GM23248 (cell line): ENCODE measurements around the gene OGFRL1. TPM values are rescaled to one million over a fixed set of nuclear protein-coding genes. Genes with fewer than 3 reads are reported as not detected.

Experiments
- DNase-seq: peaks from one replicate; pipeline ENCODE4 v3.0.0-alpha.2; 2015
- H2AFZ ChIP-seq: fragments of 200-600 bp; sonication (generic); 2 replicates; pipeline ENCODE4 v1.6.1; 2016; ENCODE audit warnings: antibody characterized with exemption
- H3F3A ChIP-seq: fragments of 200-600 bp; sonication (generic); 2 replicates; pipeline ENCODE4 v1.6.1; 2016; ENCODE audit warnings: mild to moderate bottlenecking, antibody characterized with exemption, mixed run types; ENCODE audit not compliant: insufficient read depth
- H3K27ac ChIP-seq: fragments of 200-600 bp; sonication (generic); 2 replicates; pipeline ENCODE4 v1.5.1; 2016; ENCODE audit warnings: mild to moderate bottlenecking
- H3K27me3 ChIP-seq: fragments of 200-600 bp; sonication (generic); replicated peaks from 2 replicates; pipeline ENCODE4 v1.6.1; 2016; ENCODE audit warnings: mild to moderate bottlenecking; ENCODE audit not compliant: insufficient read depth
- H3K36me3 ChIP-seq: fragments of 200-600 bp; sonication (generic); 2 replicates; pipeline ENCODE4 v1.6.1; 2016; ENCODE audit warnings: low read depth, mild to moderate bottlenecking
- H3K4me1 ChIP-seq: fragments of 200-600 bp; sonication (generic); 2 replicates; pipeline ENCODE4 v1.6.1; 2016; ENCODE audit warnings: mild to moderate bottlenecking; ENCODE audit not compliant: insufficient read depth
- H3K4me2 ChIP-seq: fragments of 200-600 bp; sonication (generic); one replicate; pipeline ENCODE4 v1.6.1; 2016; ENCODE audit warnings: mild to moderate bottlenecking; ENCODE audit not compliant: unreplicated experiment
- H3K4me3 ChIP-seq: fragments of 200-600 bp; sonication (generic); 2 replicates; pipeline ENCODE4 v1.5.1; 2016; ENCODE audit warnings: mild to moderate bottlenecking
- H3K79me2 ChIP-seq: fragments of 200-600 bp; sonication (generic); 2 replicates; pipeline ENCODE4 v1.6.1; 2016; ENCODE audit warnings: mild to moderate bottlenecking; ENCODE audit not compliant: insufficient read depth
- H3K9ac ChIP-seq: fragments of 200-600 bp; sonication (generic); 2 replicates; pipeline ENCODE4 v1.6.1; 2016; ENCODE audit warnings: mild to moderate bottlenecking
- H3K9me2 ChIP-seq: fragments of 200-600 bp; sonication (generic); 2 replicates; pipeline ENCODE4 v1.6.1; 2016; ENCODE audit warnings: mixed run types, mild to moderate bottlenecking, moderate library complexity; ENCODE audit not compliant: insufficient read depth
- H3K9me3 ChIP-seq: fragments of 200-600 bp; sonication (generic); one replicate; pipeline ENCODE4 v1.6.1; 2017; ENCODE audit warnings: low read depth
- H4K20me1 ChIP-seq: fragments of 200-600 bp; sonication (generic); 2 replicates; pipeline ENCODE4 v1.6.0; 2016; ENCODE audit not compliant: insufficient read depth
- EZH2 ChIP-seq: fragments of 200-600 bp; sonication (generic); IDR thresholded peaks from 2 replicates; pipeline ENCODE4 v1.6.1; 2018; ENCODE audit warnings: antibody characterized with exemption, mild to moderate bottlenecking; ENCODE audit not compliant: insufficient read depth, poor library complexity, severe bottlenecking
- EZH2phosphoT487 ChIP-seq: fragments of 200-600 bp; sonication (generic); IDR thresholded peaks from 2 replicates; pipeline ENCODE4 v1.6.1; 2018; ENCODE audit warnings: antibody characterized with exemption, moderate library complexity, mild to moderate bottlenecking, low read depth; ENCODE audit not compliant: insufficient read depth
- WGBS, 2 experiments: methylation state at CpG; one replicate each; pipeline ENCODE4 v1.1.6; 2015 to 2017; ENCODE audit warnings: low lambda C conversion rate in 2 of 2, low coverage in 1 of 2; ENCODE audit errors: missing lambda C conversion rate in 2 of 2; 5-methylcytosine and 5-hydroxymethylcytosine counted together
- in situ Hi-C: fragments of 300-500 bp; cut with MboI; formaldehyde crosslinking; loops from 2 replicates; pipeline ENCODE4 v1.15.0; 2020
- polyA plus RNA-seq: library from polyadenylated mRNA; unstranded; fragments of >200 nt; fragmentation: Nextera tagmentation; extraction: Ambion mirVana; gene quantifications from 2 replicates; pipeline ENCODE4 v1.2.1, GENCODE V29; 2016
- total RNA-seq: library from RNA; depleted of rRNA; stranded (reverse); fragments of >200 nt; shearing (Covaris generic); gene quantifications from 2 replicates; pipeline ENCODE4 v1.2.3, GENCODE V29; 2014

Gene OGFRL1
- total and polyA plus RNA-seq, 2 experiments from 2014 or later, result 8.5 to 19.9 TPM

DNA sequence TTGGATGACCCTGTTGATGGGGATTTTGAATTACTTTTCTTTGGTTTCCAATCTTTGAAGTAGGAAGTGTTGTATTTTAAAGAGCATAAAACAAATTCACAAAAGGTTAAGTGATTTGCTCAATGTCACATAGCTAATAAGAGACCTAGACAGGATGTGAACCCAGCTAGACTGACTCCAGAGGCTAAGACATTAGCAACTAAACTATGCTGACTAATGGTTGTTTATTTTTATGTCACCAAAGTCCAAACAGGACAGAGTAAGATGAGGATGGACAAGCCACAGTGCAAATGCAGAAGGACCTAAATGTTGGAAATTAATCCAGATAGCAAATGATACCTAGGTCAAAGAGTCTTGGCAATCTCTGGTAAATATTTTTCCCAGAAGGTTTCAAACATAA is 38.0 kb downstream of the OGFRL1 start:
- in situ Hi-C loops, result no loop called here
- TF ChIP-seq EZH2phosphoT487, result no peak
- TF ChIP-seq EZH2, result no peak
- no peak for DNase-seq

DNA sequence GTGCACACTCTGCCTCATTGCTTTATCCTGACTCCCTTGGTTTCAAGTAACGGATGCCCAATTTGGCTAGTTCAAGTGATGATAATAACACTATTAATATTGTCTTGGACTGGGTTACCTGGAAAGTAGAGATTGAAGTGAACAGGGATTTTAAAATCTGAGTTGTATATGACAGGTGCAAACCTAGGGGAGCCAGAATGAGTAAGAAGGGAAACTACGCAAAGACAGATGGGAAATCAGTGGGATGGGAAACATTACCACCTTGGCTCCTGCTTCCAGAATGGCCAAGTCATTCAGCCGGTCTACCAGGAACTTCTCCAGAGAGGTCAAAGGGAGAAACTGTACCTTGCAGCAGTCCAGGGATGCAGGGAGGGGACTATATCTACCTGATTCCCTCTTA is 41.9 kb downstream of the OGFRL1 start:
- Histone ChIP-seq H3K4me1 (peaks cover 21% of the 10 kb centered on the region), H3K27ac (no peak overlapping the region), H2AFZ (no peak overlapping the region), H3K79me2 (no peaks in the 10 kb centered on the region), H3K4me2 (no peak overlapping the region), H4K20me1 (no peaks in the 10 kb centered on the region), H3K9me2 (no peaks in the 10 kb centered on the region), H3K9ac (no peak overlapping the region), H3F3A (peaks cover 6% of the 10 kb centered on the region; the same call in 1 of the 2 replicates), H3K9me3 (no peaks in the 10 kb centered on the region), H3K36me3 (no peaks in the 10 kb centered on the region), H3K4me3 (no peak overlapping the region), H3K27me3 (no peaks in the 10 kb centered on the region)
- no peak for DNase-seq
- no peak for TF ChIP-seq EZH2
- no peak for TF ChIP-seq EZH2phosphoT487
- 96 to 98% methylated on average over 3 of the region's 3 CpGs for WGBS, 2 experiments
- in situ Hi-C loops, result no loop called here

More for the DNA sequence above, 38.0 kb downstream of the OGFRL1 start:
- H3K4me2 ChIP-seq, result no peak overlapping the region
- no peak overlapping the region for H3K9ac ChIP-seq
- no peak overlapping the region for H3K27ac ChIP-seq
- H3K9me3 ChIP-seq, result no peaks in the 10 kb centered on the region
- no peak overlapping the region for H2AFZ ChIP-seq
- H3F3A ChIP-seq, result no peaks in the 10 kb centered on the region
- no peak overlapping the region for H3K4me3 ChIP-seq
- H4K20me1 ChIP-seq, result no peaks in the 10 kb centered on the region
- no peaks in the 10 kb centered on the region for H3K9me2 ChIP-seq
- no peaks in the 10 kb centered on the region for H3K27me3 ChIP-seq
- H3K79me2 ChIP-seq, result no peaks in the 10 kb centered on the region
- peaks cover 6% of the 10 kb centered on the region; the same call in 1 of the 2 replicates for H3K4me1 ChIP-seq
- H3K36me3 ChIP-seq, result no peaks in the 10 kb centered on the region

DNA sequence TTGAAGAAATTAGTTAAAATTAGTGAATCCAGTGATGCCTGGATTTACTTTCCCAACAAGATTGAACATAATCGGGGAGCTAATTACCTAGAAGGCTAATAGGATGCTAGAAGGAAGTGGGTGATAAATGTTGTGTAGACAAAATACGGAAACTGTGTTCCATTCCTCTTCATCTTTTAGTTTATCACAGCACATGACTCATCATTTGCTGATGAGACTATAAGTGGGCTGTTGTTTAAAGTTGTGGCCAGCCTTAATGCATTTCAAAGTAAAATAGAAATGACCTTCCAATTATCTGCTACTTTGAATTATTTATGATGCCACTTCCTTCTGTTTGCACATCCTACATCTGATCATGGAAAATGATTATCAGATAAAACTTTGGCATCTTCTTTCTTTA is 43.4 kb downstream of the OGFRL1 start:
- H3K27me3 ChIP-seq, result no peaks in the 10 kb centered on the region
- H2AFZ ChIP-seq, result no peak overlapping the region
- no peak overlapping the region for H3K27ac ChIP-seq
- no peak for TF ChIP-seq EZH2
- TF ChIP-seq EZH2phosphoT487, result no peak
- H3F3A ChIP-seq, result peaks cover 6% of the 10 kb centered on the region; the same call in 1 of the 2 replicates
- in situ Hi-C loops, result no loop called here
- no peaks in the 10 kb centered on the region for H3K79me2 ChIP-seq
- H3K9ac ChIP-seq, result no peak overlapping the region
- H3K4me3 ChIP-seq, result no peak overlapping the region
- peak; percentile 24 for DNase-seq
- no peaks in the 10 kb centered on the region for H4K20me1 ChIP-seq
- 58 to 61% methylated on average over 2 of the region's 2 CpGs for WGBS, 2 experiments
- H3K9me2 ChIP-seq, result no peaks in the 10 kb centered on the region
- no peaks in the 10 kb centered on the region for H3K9me3 ChIP-seq
- H3K4me2 ChIP-seq, result no peak overlapping the region
- H3K36me3 ChIP-seq, result no peaks in the 10 kb centered on the region
- H3K4me1 ChIP-seq, result peaks cover 14% of the 10 kb centered on the region

DNA sequence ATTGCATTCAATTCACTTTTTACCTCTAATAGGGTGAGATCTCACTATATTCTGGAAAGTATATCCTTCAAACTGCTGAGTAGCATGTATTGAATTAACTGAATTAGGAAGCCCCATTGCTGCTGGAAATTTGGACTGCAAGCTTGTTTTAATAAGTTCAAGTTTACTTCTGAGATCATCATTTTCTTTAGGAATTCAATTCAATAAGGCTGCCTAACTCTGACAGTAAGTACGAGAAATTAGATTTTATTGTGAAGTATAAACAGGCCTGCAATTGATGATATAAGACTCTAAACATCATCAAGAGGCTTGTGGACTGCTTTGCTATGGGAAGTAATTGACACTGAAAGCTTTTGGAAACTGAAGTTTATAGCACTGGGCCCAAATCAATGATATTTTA is 44.4 kb downstream of the OGFRL1 start:
- in situ Hi-C loops, result no loop called here
- Histone ChIP-seq H3K36me3 (no peaks in the 10 kb centered on the region), H3K27ac (peak overlapping the region; percentile 85), H3K4me1 (peaks cover 14% of the 10 kb centered on the region), H3K4me3 (no peak overlapping the region), H3K79me2 (no peaks in the 10 kb centered on the region), H3K9ac (peak overlapping the region; percentile 61), H3F3A (peaks cover 6% of the 10 kb centered on the region; the same call in 1 of the 2 replicates), H3K4me2 (no peak overlapping the region), H3K9me2 (no peaks in the 10 kb centered on the region), H3K27me3 (no peaks in the 10 kb centered on the region), H4K20me1 (no peaks in the 10 kb centered on the region), H2AFZ (no peak overlapping the region), H3K9me3 (no peaks in the 10 kb centered on the region)
- WGBS, 2 experiments, result 81 to 97% methylated on average over 1 of the region's 1 CpG
- no peak for DNase-seq
- TF ChIP-seq EZH2phosphoT487 (no peak), EZH2 (no peak)

DNA sequence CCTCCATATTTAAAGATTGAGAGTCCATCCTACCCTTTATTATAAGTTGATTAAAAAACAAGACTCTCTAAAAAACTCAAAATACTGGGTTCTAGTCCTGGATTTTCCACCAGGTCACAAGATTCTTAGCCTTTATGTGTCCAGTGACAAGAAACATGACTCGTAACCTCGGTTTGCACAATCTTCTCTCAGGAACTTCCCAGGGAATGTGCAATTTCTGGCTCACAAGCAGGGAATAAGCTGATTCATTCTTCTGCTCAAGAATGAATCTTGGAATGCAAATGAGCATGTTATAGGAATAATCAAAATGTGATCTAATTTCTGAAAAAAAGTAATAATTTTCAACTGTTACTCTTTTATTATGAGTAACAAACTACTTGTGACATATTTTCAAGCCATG is 45.1 kb downstream of the OGFRL1 start:
- H3K79me2 ChIP-seq, result no peaks in the 10 kb centered on the region
- peak overlapping the region; percentile 85 for H3K27ac ChIP-seq
- peaks cover 6% of the 10 kb centered on the region; the same call in 1 of the 2 replicates for H3F3A ChIP-seq
- H3K4me1 ChIP-seq, result peaks cover 14% of the 10 kb centered on the region
- DNase-seq, result peak; percentile 93
- no peaks in the 10 kb centered on the region for H3K36me3 ChIP-seq
- peak overlapping the region; percentile 61 for H3K9ac ChIP-seq
- WGBS, 2 experiments, result 4 to 6% methylated on average over 2 of the region's 2 CpGs
- no peaks in the 10 kb centered on the region for H4K20me1 ChIP-seq
- no peak overlapping the region for H3K4me3 ChIP-seq
- peak overlapping the region; percentile 24 for H3K4me2 ChIP-seq
- no peaks in the 10 kb centered on the region for H3K9me2 ChIP-seq
- no peaks in the 10 kb centered on the region for H3K9me3 ChIP-seq
- no peak for TF ChIP-seq EZH2
- TF ChIP-seq EZH2phosphoT487, result no peak
- H3K27me3 ChIP-seq, result no peaks in the 10 kb centered on the region
- no peak overlapping the region for H2AFZ ChIP-seq
- in situ Hi-C loops, result no loop called here
